ENCODE results near the gene LRMDA.

GRCh38 chr10:76543655-76544054, 1112.2 kb downstream of the LRMDA start:
- TF ChIP-seq, protein P1, sequence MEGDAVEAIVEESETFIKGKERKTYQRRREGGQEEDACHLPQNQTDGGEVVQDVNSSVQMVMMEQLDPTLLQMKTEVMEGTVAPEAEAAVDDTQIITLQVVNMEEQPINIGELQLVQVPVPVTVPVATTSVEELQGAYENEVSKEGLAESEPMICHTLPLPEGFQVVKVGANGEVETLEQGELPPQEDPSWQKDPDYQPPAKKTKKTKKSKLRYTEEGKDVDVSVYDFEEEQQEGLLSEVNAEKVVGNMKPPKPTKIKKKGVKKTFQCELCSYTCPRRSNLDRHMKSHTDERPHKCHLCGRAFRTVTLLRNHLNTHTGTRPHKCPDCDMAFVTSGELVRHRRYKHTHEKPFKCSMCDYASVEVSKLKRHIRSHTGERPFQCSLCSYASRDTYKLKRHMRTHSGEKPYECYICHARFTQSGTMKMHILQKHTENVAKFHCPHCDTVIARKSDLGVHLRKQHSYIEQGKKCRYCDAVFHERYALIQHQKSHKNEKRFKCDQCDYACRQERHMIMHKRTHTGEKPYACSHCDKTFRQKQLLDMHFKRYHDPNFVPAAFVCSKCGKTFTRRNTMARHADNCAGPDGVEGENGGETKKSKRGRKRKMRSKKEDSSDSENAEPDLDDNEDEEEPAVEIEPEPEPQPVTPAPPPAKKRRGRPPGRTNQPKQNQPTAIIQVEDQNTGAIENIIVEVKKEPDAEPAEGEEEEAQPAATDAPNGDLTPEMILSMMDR (IDR thresholded peaks at IDR 0.05) = no peak
- TF ChIP-seq EZH2 (IDR thresholded peaks at IDR 0.05; ENCODE audit: borderline replicate concordance, insufficient read depth, low read depth, low read length, poor library complexity, severe bottlenecking) = no peak
